Limb (tissue), 2 donors: ENCODE measurements around the gene RBM44.

Experiments used
- DNase-seq, 2 donors: peaks; one replicate each; pipeline ENCODE4 v3.0.0-alpha.2; 2016; ENCODE audit errors: extremely low spot score in 2 of 2

The RBM44 gene

GRCh38 chr2:237870754-237871651, 72.4 kb downstream of the RBM44 start:
- no peak for DNase-seq

- DNase-seq = no peak
Observed at GRCh38 chr2:237872178-237872887, 73.8 kb downstream of the RBM44 start.

GRCh38 chr2:237873421-237873831, 74.8 kb downstream of the RBM44 start:
- DNase-seq = peak; percentile 44 to 45

- peak in 1 of 2 donors; percentile 42 for DNase-seq
Observed at GRCh38 chr2:237873897-237874551, 75.4 kb downstream of the RBM44 start.

GRCh38 chr2:237874585-237875161, 76.1 kb downstream of the RBM44 start:
- no peak for DNase-seq

GRCh38 chr2:237875256-237876060, 76.9 kb downstream of the RBM44 start:
- no peak for DNase-seq

- DNase-seq = no peak
Observed at GRCh38 chr2:237876061-237876526, 77.5 kb downstream of the RBM44 start.

GRCh38 chr2:237876532-237876931, 78.0 kb downstream of the RBM44 start:
- DNase-seq = no peak

GRCh38 chr2:237876951-237877491, 78.4 kb downstream of the RBM44 start:
- no peak for DNase-seq

GRCh38 chr2:237877576-237878307, 79.2 kb downstream of the RBM44 start:
- no peak for DNase-seq

GRCh38 chr2:237878321-237879057, 79.9 kb downstream of the RBM44 start:
- DNase-seq = no peak

GRCh38 chr2:237879058-237879430, 80.5 kb downstream of the RBM44 start:
- DNase-seq = peak in 1 of 2 donors; percentile 33

- no peak for DNase-seq
Observed at GRCh38 chr2:237879991-237880560, 81.5 kb downstream of the RBM44 start.

- no peak for DNase-seq
Observed at GRCh38 chr2:237882510-237883481, 84.2 kb downstream of the RBM44 start.

- no peak for DNase-seq
Observed at GRCh38 chr2:237883951-237884446, 85.4 kb downstream of the RBM44 start.

- DNase-seq = no peak
Observed at GRCh38 chr2:237884681-237885080, 86.1 kb downstream of the RBM44 start.
